Measurements from ENCODE around the gene CYP27A1.

DNA sequence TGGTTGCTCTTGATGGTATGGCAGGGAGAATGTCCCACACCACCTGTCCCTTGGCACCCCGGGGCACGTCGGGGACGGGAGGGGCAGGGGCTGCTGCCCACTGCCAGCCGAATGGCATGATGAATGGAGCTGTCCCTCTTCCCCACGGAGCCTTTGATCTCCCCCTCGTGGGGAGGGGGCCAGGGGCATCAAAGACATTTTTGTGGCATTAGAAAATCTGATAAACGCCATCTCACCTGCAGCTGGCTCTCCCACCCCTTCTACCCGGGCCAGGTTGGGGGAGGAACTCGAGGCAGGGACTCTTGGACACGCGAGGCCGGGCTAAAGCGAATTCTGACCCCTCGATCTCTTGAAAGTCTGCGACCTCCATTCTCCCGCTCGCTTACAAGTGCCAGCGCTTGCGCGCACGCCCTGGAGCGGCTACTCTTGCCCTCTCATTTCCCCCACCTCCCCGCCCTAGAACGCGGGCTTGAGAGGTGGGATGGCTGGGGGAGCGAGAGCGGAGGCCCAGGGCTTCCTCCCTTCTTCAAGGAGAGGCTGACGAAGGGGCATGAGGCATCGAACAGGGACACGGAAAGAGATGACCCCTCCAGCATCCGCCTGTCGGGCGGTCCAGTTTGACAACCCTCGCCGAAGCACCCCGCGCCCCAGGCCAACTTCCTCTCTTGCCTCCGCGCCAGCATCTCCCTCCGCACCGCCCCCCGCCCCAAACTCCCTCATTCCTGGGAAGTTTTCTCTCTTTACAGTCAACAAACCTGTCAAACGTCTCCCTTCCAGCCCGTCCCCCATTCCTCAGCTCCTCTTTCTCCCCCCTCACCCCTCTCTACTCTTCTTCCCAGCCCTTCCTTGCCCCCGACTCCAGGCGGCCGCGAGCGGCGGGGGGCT is 77.0 kb downstream of the CYP27A1 start:
- no peak for TF ChIP-seq MAX (IDR thresholded peaks at IDR 0.05)
- no peak for TF ChIP-seq RAD21 (IDR thresholded peaks at IDR 0.05)
- TF ChIP-seq, protein P1, sequence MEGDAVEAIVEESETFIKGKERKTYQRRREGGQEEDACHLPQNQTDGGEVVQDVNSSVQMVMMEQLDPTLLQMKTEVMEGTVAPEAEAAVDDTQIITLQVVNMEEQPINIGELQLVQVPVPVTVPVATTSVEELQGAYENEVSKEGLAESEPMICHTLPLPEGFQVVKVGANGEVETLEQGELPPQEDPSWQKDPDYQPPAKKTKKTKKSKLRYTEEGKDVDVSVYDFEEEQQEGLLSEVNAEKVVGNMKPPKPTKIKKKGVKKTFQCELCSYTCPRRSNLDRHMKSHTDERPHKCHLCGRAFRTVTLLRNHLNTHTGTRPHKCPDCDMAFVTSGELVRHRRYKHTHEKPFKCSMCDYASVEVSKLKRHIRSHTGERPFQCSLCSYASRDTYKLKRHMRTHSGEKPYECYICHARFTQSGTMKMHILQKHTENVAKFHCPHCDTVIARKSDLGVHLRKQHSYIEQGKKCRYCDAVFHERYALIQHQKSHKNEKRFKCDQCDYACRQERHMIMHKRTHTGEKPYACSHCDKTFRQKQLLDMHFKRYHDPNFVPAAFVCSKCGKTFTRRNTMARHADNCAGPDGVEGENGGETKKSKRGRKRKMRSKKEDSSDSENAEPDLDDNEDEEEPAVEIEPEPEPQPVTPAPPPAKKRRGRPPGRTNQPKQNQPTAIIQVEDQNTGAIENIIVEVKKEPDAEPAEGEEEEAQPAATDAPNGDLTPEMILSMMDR (IDR thresholded peaks at IDR 0.05; ENCODE audit: low read depth, low read length, missing input control) = no peak
